Epithelial cell of proximal tubule (primary cell): ENCODE measurements around the gene STON2. TPM values are rescaled to one million over a fixed set of nuclear protein-coding genes. Genes with fewer than 3 reads are reported as not detected.

Experiments used
- DNase-seq: peaks from one replicate; pipeline ENCODE4 v3.0.0-alpha.2; 2011; ENCODE audit warnings: low read depth
- H3K4me3 ChIP-seq: 2 replicates; pipeline ENCODE4 v1.5.1; 2011; ENCODE audit warnings: low read depth, mild to moderate bottlenecking, low read length
- total RNA-seq: library from RNA; depleted of rRNA; stranded (reverse); fragments of >200 nt; gene quantifications from 2 replicates; pipeline ENCODE4 v1.2.3, GENCODE V29; 2015
- TF ChIP-seq, protein P1 (sequence below): conservative IDR thresholded peaks from 2 replicates; pipeline ENCODE4 v1.5.1; 2012; ENCODE audit warnings: low read depth, mild to moderate bottlenecking, low read length

STON2 gene
- total RNA-seq, 1 donor from 2014 or later, result 6.8 TPM

- no peak for DNase-seq
- no peak overlapping the region for H3K4me3 ChIP-seq
- TF ChIP-seq, protein P1, sequence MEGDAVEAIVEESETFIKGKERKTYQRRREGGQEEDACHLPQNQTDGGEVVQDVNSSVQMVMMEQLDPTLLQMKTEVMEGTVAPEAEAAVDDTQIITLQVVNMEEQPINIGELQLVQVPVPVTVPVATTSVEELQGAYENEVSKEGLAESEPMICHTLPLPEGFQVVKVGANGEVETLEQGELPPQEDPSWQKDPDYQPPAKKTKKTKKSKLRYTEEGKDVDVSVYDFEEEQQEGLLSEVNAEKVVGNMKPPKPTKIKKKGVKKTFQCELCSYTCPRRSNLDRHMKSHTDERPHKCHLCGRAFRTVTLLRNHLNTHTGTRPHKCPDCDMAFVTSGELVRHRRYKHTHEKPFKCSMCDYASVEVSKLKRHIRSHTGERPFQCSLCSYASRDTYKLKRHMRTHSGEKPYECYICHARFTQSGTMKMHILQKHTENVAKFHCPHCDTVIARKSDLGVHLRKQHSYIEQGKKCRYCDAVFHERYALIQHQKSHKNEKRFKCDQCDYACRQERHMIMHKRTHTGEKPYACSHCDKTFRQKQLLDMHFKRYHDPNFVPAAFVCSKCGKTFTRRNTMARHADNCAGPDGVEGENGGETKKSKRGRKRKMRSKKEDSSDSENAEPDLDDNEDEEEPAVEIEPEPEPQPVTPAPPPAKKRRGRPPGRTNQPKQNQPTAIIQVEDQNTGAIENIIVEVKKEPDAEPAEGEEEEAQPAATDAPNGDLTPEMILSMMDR, result no peak
Measured at GRCh38 chr14:81394739-81395138, 5.4 kb downstream of the STON2 start.

GRCh38 chr14:81392976-81393643, 7.0 kb downstream of the STON2 start:
- H3K4me3 ChIP-seq, result no peak overlapping the region

GRCh38 chr14:81392052-81392451, 8.1 kb downstream of the STON2 start:
- no peak overlapping the region for H3K4me3 ChIP-seq
- no peak for DNase-seq
- TF ChIP-seq, protein P1, result no peak

More at GRCh38 chr14:81392976-81393643, 7.0 kb downstream of the STON2 start:
- TF ChIP-seq, protein P1, result no peak
- DNase-seq, result no peak

DNA sequence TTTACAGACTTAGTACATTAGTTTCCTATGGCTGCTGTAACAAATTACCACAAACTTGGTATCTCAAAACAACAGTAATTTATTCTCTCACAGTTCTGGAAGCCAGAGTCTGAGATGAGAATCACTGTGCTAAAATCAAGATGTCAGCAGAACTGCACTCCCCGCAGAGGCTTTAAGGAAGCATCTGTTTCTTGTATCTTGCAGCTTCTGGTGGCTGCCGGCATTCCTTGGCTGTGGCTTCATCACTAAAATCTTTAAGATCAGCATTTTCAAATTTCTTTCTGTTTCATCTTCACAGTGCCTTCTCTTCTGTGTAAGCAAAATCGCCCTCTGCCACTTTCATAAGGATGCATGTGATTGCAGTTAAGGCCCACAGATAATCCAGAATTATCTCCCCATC, 9.4 kb downstream of the STON2 start:
- TF ChIP-seq, protein P1, result no peak
- no peak overlapping the region for H3K4me3 ChIP-seq
- no peak for DNase-seq

DNA sequence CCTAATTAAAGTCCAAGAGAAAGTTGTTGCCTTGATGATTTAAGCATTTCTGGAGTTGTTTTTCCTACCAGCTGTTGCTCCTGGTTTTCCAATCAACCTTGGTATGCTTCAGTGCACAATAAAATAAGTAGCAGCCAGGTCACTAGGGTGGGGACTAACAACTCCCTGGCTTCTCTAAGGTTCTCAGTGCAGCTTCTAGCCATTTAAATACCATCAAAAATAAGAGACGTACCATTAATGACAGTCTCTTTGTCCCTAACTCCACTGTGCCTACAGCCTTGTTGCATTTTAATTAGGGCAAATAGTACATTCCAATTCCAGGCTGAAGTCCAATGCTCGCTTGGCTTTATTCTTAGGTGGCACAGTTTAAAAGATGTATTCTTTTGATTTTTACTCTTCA, 11.8 kb downstream of the STON2 start:
- DNase-seq, result no peak
- H3K4me3 ChIP-seq, result no peak overlapping the region
- TF ChIP-seq, protein P1, result no peak

DNA sequence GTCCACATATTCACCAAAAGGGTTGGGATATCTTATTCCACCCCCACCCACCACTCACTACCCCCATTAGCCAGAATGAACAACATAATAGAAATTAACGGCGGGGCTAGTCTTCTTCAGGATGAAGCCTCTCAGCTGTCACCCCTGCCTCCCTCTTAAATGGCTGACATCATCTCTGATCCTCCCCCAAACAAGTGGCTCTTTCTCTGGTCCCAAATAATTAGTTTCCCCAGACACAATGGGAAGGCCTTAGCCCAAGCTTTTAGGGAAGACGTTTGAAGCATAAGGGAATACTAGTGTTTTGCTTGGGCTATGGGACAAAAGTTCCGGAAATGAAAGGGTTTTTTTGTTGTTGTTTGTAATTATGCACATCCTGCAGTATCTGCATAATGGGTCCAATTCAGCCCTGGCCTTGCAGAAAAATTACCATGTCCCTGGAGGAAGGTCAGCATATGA, 13.8 kb downstream of the STON2 start:
- TF ChIP-seq, protein P1, result no peak
- no peak for DNase-seq
- H3K4me3 ChIP-seq, result no peak overlapping the region

DNA sequence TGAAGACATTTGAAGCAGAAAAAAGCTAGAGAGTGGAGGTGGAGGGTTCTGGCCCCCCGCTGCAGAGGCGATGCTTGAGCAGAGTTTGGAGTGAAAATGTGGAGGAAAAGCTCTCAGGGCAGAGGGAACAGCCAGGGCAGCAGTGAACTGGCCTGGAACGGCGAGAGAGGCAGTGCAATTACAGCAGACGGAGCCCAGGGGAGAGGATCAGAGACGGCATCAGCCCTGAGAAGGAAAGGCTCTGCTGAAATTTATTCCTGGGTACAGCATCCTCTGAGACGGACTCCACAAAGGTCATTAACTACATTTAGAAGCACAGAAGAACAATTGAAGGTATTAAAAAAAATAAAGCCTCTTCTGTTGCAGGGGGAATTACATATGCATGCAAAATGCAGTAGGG, 14.2 kb downstream of the STON2 start:
- H3K4me3 ChIP-seq, result no peak overlapping the region
- TF ChIP-seq, protein P1, result no peak
- no peak for DNase-seq
